Stimulated activated CD8-positive, alpha-beta memory T cell treated with anti-CD3 and anti-CD28 coated beads, Interleukin-7, amount 100 ng/mL, for 48 hours (primary cell): ENCODE data around the gene SLC39A12.

Experiments
- DNase-seq, 2 donors: peaks; one replicate each; pipeline ENCODE4 v3.0.0-alpha.2; 2020; ENCODE audit warnings: low read depth in 1 of 2; ENCODE audit errors: extremely low read depth in 1 of 2

The SLC39A12 gene

GRCh38 chr10:17961551-17962422 lies 10.1 kb downstream of the SLC39A12 start:
- DNase-seq: no peak

- DNase-seq: no peak
These were observed 11.7 kb downstream of the SLC39A12 start for GRCh38 chr10:17963431-17963830.

- no peak for DNase-seq
These were observed 14.0 kb downstream of the SLC39A12 start for GRCh38 chr10:17965649-17966235.

GRCh38 chr10:17974505-17974904 lies 22.8 kb downstream of the SLC39A12 start:
- no peak for DNase-seq

GRCh38 chr10:17980846-17981565 lies 29.3 kb downstream of the SLC39A12 start:
- DNase-seq: no peak

- DNase-seq: no peak
These were observed 30.2 kb downstream of the SLC39A12 start for GRCh38 chr10:17981766-17982380.

- DNase-seq: no peak
These were observed 32.3 kb downstream of the SLC39A12 start for GRCh38 chr10:17984056-17984455.

GRCh38 chr10:17984563-17984962 lies 32.8 kb downstream of the SLC39A12 start:
- DNase-seq: no peak

- no peak for DNase-seq
These were observed 38.4 kb downstream of the SLC39A12 start for GRCh38 chr10:17989908-17990767.

GRCh38 chr10:17992266-17992665 lies 40.5 kb downstream of the SLC39A12 start:
- DNase-seq: no peak

- no peak for DNase-seq
These were observed 41.6 kb downstream of the SLC39A12 start for GRCh38 chr10:17993361-17993760.

- DNase-seq: no peak
These were observed 48.9 kb downstream of the SLC39A12 start for GRCh38 chr10:18000601-18001000.

GRCh38 chr10:18005445-18005780 lies 53.7 kb downstream of the SLC39A12 start:
- DNase-seq: no peak

- no peak for DNase-seq
These were observed 54.2 kb downstream of the SLC39A12 start for GRCh38 chr10:18005781-18006456.

- DNase-seq: no peak
These were observed 57.3 kb downstream of the SLC39A12 start for GRCh38 chr10:18008986-18009385.

GRCh38 chr10:18010050-18010449 lies 58.3 kb downstream of the SLC39A12 start:
- no peak for DNase-seq

GRCh38 chr10:18020523-18020922 lies 68.8 kb downstream of the SLC39A12 start:
- no peak for DNase-seq

- no peak for DNase-seq
These were observed 70.2 kb downstream of the SLC39A12 start for GRCh38 chr10:18021725-18022480.
